HG02840 (cell line): Measurements from ENCODE around the gene WDR81.
A peak's percentile ranks its signal among the peaks of the same experiment; 100 is the strongest.
"Not testable (repeated sequence)": the region's sequence is repeated elsewhere in the genome, so short reads cannot be mapped to it uniquely, and the experiment has no call there.

Source experiments
- ATAC-seq: cut with Tn5 transposase; IDR thresholded peaks from one replicate; pipeline ENCODE4 v1.9.1; 2021; ENCODE audit warnings: mild to moderate bottlenecking, moderate library complexity, moderate number of reproducible peaks; ENCODE audit not compliant: unreplicated experiment, low FRiP score

Gene WDR81

GRCh38 chr17:1712271-1712670 is 12.2 kb upstream of the WDR81 start:
- no peak for ATAC-seq

GRCh38 chr17:1713160-1713877 is 11.2 kb upstream of the WDR81 start:
- no peak for ATAC-seq

- ATAC-seq = no peak
Observed at GRCh38 chr17:1713878-1714426, 10.6 kb upstream of the WDR81 start.

GRCh38 chr17:1714427-1714979 is 10.0 kb upstream of the WDR81 start:
- no peak for ATAC-seq

GRCh38 chr17:1714980-1715802 is 9.3 kb upstream of the WDR81 start:
- no peak for ATAC-seq

- no peak for ATAC-seq
Observed at GRCh38 chr17:1715803-1716075, 8.8 kb upstream of the WDR81 start.

- peak; percentile 78 for ATAC-seq
Observed at GRCh38 chr17:1716076-1716911, 8.2 kb upstream of the WDR81 start.

GRCh38 chr17:1716912-1717695 is 7.4 kb upstream of the WDR81 start:
- peak; percentile 39 for ATAC-seq

- ATAC-seq = no peak
Observed at GRCh38 chr17:1718362-1719165, 5.9 kb upstream of the WDR81 start.

GRCh38 chr17:1720856-1721386 is 3.6 kb upstream of the WDR81 start:
- no peak for ATAC-seq

GRCh38 chr17:1722022-1722421 is 2.5 kb upstream of the WDR81 start:
- not testable (repeated sequence) for ATAC-seq

GRCh38 chr17:1724869-1725641 is 551 bp downstream of the WDR81 start:
- ATAC-seq = no peak

GRCh38 chr17:1725642-1726511 is 1.4 kb downstream of the WDR81 start:
- no peak for ATAC-seq

GRCh38 chr17:1726626-1727257 is 2.2 kb downstream of the WDR81 start:
- no peak for ATAC-seq

GRCh38 chr17:1727258-1727789 is 2.8 kb downstream of the WDR81 start:
- no peak for ATAC-seq

- ATAC-seq = no peak
Observed at GRCh38 chr17:1727876-1728630, 3.5 kb downstream of the WDR81 start.
